ENCODE data around the gene TM6SF1.

Gene TM6SF1

DNA sequence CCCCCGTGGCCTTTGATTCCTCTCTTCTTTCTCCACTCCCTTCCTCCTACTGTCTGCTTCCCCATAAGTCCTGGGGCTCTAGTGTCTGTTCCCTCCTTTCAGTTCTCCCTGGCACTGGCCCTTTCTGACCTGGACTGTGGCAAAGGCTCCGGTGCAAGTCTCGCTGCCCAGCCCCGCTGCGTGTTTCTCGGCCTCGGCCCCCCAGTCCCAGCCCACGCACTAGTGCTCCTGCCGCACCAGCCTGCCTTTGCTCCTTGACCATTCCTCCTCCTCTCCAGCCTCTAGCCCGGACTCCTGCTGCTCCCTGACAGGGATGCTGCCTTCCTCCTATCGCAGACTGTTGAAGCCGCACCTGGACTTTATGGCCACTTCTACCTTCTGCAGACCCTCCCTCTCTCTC, 2.1 kb downstream of the TM6SF1 start:
- no peaks in the 10 kb centered on the region for H3K27me3 ChIP-seq (ENCODE audit: insufficient read depth, low read length, poor library complexity)
- H3K4me1 ChIP-seq (ENCODE audit: insufficient read depth, low read length): peaks cover 26% of the 10 kb centered on the region
- H3K4me3 ChIP-seq (ENCODE audit: low read depth in 1 of 2, low read length in 2 of 2): no peak overlapping the region
- H3K79me2 ChIP-seq (ENCODE audit: insufficient read depth, low read length): no peaks in the 10 kb centered on the region
- H2AFZ ChIP-seq (ENCODE audit: low read depth, low read length): no peak overlapping the region; the same call in 1 of the 2 replicates
- DNase-seq (no peak), ATAC-seq (ENCODE audit: insufficient read depth, low read depth) (no peak)
- TF ChIP-seq CTCF (IDR thresholded peaks at IDR 0.05; ENCODE audit: borderline replicate concordance, extremely low read depth, low read length, poor library complexity, severe bottlenecking) (no peak), EZH2 (IDR thresholded peaks at IDR 0.05; ENCODE audit: borderline replicate concordance, low read depth, low read length, severe bottlenecking) (no peak)
- no peaks in the 10 kb centered on the region for H4K20me1 ChIP-seq (ENCODE audit: insufficient read depth, low read length)
- H3K9me3 ChIP-seq (ENCODE audit: insufficient read depth, low read length, severe bottlenecking): no peaks in the 10 kb centered on the region
- H3K4me2 ChIP-seq (ENCODE audit: insufficient read depth, low read length): no peak overlapping the region
- H3K27ac ChIP-seq (ENCODE audit: low read length): no peak overlapping the region
- H3K9ac ChIP-seq (ENCODE audit: low read depth, low read length): no peak overlapping the region
- H3K36me3 ChIP-seq (ENCODE audit: insufficient read depth, low read length): no peaks in the 10 kb centered on the region

GRCh38 chr15:83110381-83110780, 2.9 kb downstream of the TM6SF1 start:
- H3K36me3 ChIP-seq (ENCODE audit: insufficient read depth, low read length): 0 out of 2 replicates have a peak, but pooled peaks cover 1% of the 10 kb centered on the region
- H3K4me1 ChIP-seq (ENCODE audit: insufficient read depth, low read length): peaks cover 26% of the 10 kb centered on the region
- no peak for DNase-seq
- no peaks in the 10 kb centered on the region for H3K27me3 ChIP-seq (ENCODE audit: insufficient read depth, low read length, poor library complexity)
- H3K9ac ChIP-seq (ENCODE audit: low read depth, low read length): no peak overlapping the region
- no peak overlapping the region for H3K4me3 ChIP-seq (ENCODE audit: low read depth in 1 of 2, low read length in 2 of 2)
- no peak overlapping the region for H3K27ac ChIP-seq (ENCODE audit: low read length)
- TF ChIP-seq EZH2 (IDR thresholded peaks at IDR 0.05; ENCODE audit: borderline replicate concordance, low read depth, low read length, severe bottlenecking) (no peak), CTCF (IDR thresholded peaks at IDR 0.05; ENCODE audit: borderline replicate concordance, extremely low read depth, low read length, poor library complexity, severe bottlenecking) (no peak)
- H3K4me2 ChIP-seq (ENCODE audit: insufficient read depth, low read length): no peak overlapping the region
- no peaks in the 10 kb centered on the region for H4K20me1 ChIP-seq (ENCODE audit: insufficient read depth, low read length)
- H3K79me2 ChIP-seq (ENCODE audit: insufficient read depth, low read length): no peaks in the 10 kb centered on the region
- H3K9me3 ChIP-seq (ENCODE audit: insufficient read depth, low read length, severe bottlenecking): no peaks in the 10 kb centered on the region
- no peak for ATAC-seq (ENCODE audit: insufficient read depth, low read depth)
- no peak overlapping the region for H2AFZ ChIP-seq (ENCODE audit: low read depth, low read length)

- no peak overlapping the region for H3K4me2 ChIP-seq (ENCODE audit: insufficient read depth, low read length)
- no peaks in the 10 kb centered on the region for H3K79me2 ChIP-seq (ENCODE audit: insufficient read depth, low read length)
- no peaks in the 10 kb centered on the region for H4K20me1 ChIP-seq (ENCODE audit: insufficient read depth, low read length)
- H3K36me3 ChIP-seq (ENCODE audit: insufficient read depth, low read length): 0 out of 2 replicates have a peak, but pooled peaks cover 3% of the 10 kb centered on the region
- no peak overlapping the region for H3K4me3 ChIP-seq (ENCODE audit: low read depth in 1 of 2, low read length in 2 of 2)
- no peak overlapping the region for H3K9ac ChIP-seq (ENCODE audit: low read depth, low read length)
- H3K27ac ChIP-seq (ENCODE audit: low read length): no peak overlapping the region
- H3K4me1 ChIP-seq (ENCODE audit: insufficient read depth, low read length): peaks cover 26% of the 10 kb centered on the region
- H3K9me3 ChIP-seq (ENCODE audit: insufficient read depth, low read length, severe bottlenecking): no peaks in the 10 kb centered on the region
- ATAC-seq (ENCODE audit: insufficient read depth, low read depth) (no peak), DNase-seq (no peak)
- TF ChIP-seq EZH2 (IDR thresholded peaks at IDR 0.05; ENCODE audit: borderline replicate concordance, low read depth, low read length, severe bottlenecking) (no peak), CTCF (IDR thresholded peaks at IDR 0.05; ENCODE audit: borderline replicate concordance, extremely low read depth, low read length, poor library complexity, severe bottlenecking) (no peak)
- H2AFZ ChIP-seq (ENCODE audit: low read depth, low read length): no peak overlapping the region
- H3K27me3 ChIP-seq (ENCODE audit: insufficient read depth, low read length, poor library complexity): no peaks in the 10 kb centered on the region
Observed at GRCh38 chr15:83111149-83111548, 3.7 kb downstream of the TM6SF1 start.

All from DND-41 (cell line).